ENCODE data around the gene NCF2.
"Not testable (repeated sequence)": the region's sequence is repeated elsewhere in the genome, so short reads cannot be mapped to it uniquely, and the experiment has no call there.

The NCF2 gene

GRCh38 chr1:183630748-183631147 is 40.5 kb upstream of the NCF2 start:
- Histone ChIP-seq H3K9me3 (ENCODE audit: low read length) (no peaks in the 10 kb centered on the region), H3K27me3 (ENCODE audit: control insufficient read depth in 1 of 2, insufficient read depth in 2 of 2, low read length in 2 of 2) (no peaks in the 10 kb centered on the region), H3K4me3 (ENCODE audit: low read depth in 1 of 2, low read length in 2 of 2) (no peak overlapping the region), H3K27ac (ENCODE audit: low read depth, low read length) (no peak overlapping the region), H3K9ac (ENCODE audit: low read length) (no peak overlapping the region), H3K36me3 (ENCODE audit: insufficient read depth, low read length) (peaks cover 43% of the 10 kb centered on the region), H3K4me1 (ENCODE audit: insufficient read depth, low read length) (peaks cover 57% of the 10 kb centered on the region)

- Histone ChIP-seq H3K36me3 (ENCODE audit: insufficient read depth, low read length) (peaks cover 55% of the 10 kb centered on the region), H3K27me3 (ENCODE audit: control insufficient read depth in 1 of 2, insufficient read depth in 2 of 2, low read length in 2 of 2) (no peaks in the 10 kb centered on the region), H3K9me3 (ENCODE audit: low read length) (no peaks in the 10 kb centered on the region), H3K27ac (ENCODE audit: low read depth, low read length) (no peak overlapping the region), H3K4me1 (ENCODE audit: insufficient read depth, low read length) (peaks cover 68% of the 10 kb centered on the region), H3K4me3 (ENCODE audit: low read depth in 1 of 2, low read length in 2 of 2) (no peak overlapping the region), H3K9ac (ENCODE audit: low read length) (no peak overlapping the region)
Measured at GRCh38 chr1:183628537-183628936, 38.3 kb upstream of the NCF2 start.

DNA sequence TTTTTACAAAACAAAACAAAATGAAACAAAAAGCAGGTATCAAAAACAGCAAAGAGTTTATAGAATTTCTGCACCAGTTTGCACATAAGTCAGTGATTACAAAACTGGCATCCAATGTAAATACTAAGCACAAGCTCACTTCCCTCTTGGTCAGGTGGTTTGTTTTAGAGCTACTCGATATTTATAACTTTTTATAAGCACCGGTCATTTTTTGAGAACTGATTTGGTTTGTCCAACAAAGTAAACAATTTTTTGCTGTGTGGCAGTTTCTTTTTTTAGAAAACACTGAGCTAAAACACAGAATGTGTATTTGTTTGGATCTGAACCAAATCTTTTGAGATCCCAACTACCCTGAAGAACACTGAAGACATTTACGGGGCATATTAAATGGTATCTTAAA is 36.0 kb upstream of the NCF2 start:
- H3K27ac ChIP-seq (ENCODE audit: low read depth, low read length); H3K4me3 ChIP-seq (ENCODE audit: low read depth in 1 of 2, low read length in 2 of 2); H3K9me3 ChIP-seq (ENCODE audit: low read length); H3K27me3 ChIP-seq (ENCODE audit: control insufficient read depth in 1 of 2, insufficient read depth in 2 of 2, low read length in 2 of 2); H3K9ac ChIP-seq (ENCODE audit: low read length): not testable (repeated sequence)
- Histone ChIP-seq H3K4me1 (ENCODE audit: insufficient read depth, low read length) (peaks cover 63% of the 10 kb centered on the region), H3K36me3 (ENCODE audit: insufficient read depth, low read length) (peaks cover 52% of the 10 kb centered on the region)

DNA sequence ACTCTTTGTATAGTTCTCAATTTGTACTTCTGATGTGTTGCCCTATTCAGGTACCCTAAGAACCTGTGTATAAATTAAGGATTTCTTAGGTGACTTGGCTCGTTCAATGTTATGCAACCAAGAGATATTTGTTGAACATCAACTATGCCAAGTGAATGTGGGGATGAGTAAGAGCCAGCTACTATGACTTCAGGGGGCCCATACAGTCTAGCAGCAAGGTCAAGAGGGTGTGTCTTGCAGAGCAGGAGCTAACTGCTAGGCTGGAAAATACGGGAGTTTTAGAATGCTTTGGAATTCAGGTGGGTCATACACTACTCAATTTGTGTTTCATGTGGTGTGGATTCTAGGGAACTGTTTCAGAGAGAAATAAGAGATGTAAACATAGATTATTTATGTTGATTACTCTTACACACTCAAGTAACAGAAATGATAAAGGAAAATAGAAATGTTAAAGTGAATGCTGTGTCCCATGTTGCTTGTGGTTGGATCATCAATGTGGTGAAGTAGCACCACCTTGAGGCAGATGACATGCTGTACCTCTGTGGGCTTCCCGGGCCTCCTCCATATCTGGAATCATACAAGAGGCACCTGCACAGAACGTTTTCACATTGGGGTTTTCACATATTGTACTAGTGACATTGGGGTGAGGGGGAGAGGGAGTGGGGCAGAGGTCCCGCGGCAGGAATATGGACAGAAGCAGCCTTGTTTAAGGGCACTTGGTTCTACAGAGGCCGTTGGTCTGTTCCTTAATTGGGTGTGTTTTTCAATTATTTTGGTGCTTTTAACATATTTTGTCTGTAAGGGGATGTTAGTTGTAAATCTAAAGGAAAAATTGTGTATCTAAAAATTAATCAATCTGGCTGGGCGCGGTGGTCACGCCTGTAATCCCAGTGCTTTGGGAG is 32.9 kb upstream of the NCF2 start:
- H3K27me3 ChIP-seq (ENCODE audit: control insufficient read depth in 1 of 2, insufficient read depth in 2 of 2, low read length in 2 of 2) = no peaks in the 10 kb centered on the region
- H3K4me1 ChIP-seq (ENCODE audit: insufficient read depth, low read length) = peaks cover 37% of the 10 kb centered on the region
- no peak overlapping the region for H3K9ac ChIP-seq (ENCODE audit: low read length)
- no peaks in the 10 kb centered on the region for H3K9me3 ChIP-seq (ENCODE audit: low read length)
- no peak overlapping the region for H3K4me3 ChIP-seq (ENCODE audit: low read depth in 1 of 2, low read length in 2 of 2)
- H3K27ac ChIP-seq (ENCODE audit: low read depth, low read length) = no peak overlapping the region
- H3K36me3 ChIP-seq (ENCODE audit: insufficient read depth, low read length) = peaks cover 26% of the 10 kb centered on the region

- peaks cover 20% of the 10 kb centered on the region for H3K36me3 ChIP-seq (ENCODE audit: insufficient read depth, low read length)
- no peaks in the 10 kb centered on the region for H3K27me3 ChIP-seq (ENCODE audit: control insufficient read depth in 1 of 2, insufficient read depth in 2 of 2, low read length in 2 of 2)
- no peaks in the 10 kb centered on the region for H3K9me3 ChIP-seq (ENCODE audit: low read length)
- no peak overlapping the region for H3K4me3 ChIP-seq (ENCODE audit: low read depth in 1 of 2, low read length in 2 of 2)
- no peak overlapping the region for H3K9ac ChIP-seq (ENCODE audit: low read length)
- peaks cover 29% of the 10 kb centered on the region for H3K4me1 ChIP-seq (ENCODE audit: insufficient read depth, low read length)
- H3K27ac ChIP-seq (ENCODE audit: low read depth, low read length) = no peak overlapping the region
Measured at GRCh38 chr1:183622013-183622412, 31.8 kb upstream of the NCF2 start.

- Histone ChIP-seq H3K4me3 (ENCODE audit: low read depth in 1 of 2, low read length in 2 of 2) (no peak overlapping the region), H3K9ac (ENCODE audit: low read length) (no peak overlapping the region), H3K27ac (ENCODE audit: low read depth, low read length) (no peak overlapping the region), H3K27me3 (ENCODE audit: control insufficient read depth in 1 of 2, insufficient read depth in 2 of 2, low read length in 2 of 2) (no peaks in the 10 kb centered on the region), H3K36me3 (ENCODE audit: insufficient read depth, low read length) (peaks cover 13% of the 10 kb centered on the region), H3K4me1 (ENCODE audit: insufficient read depth, low read length) (peaks cover 17% of the 10 kb centered on the region), H3K9me3 (ENCODE audit: low read length) (no peaks in the 10 kb centered on the region)
Measured at GRCh38 chr1:183620311-183620710, 30.1 kb upstream of the NCF2 start.

DNA sequence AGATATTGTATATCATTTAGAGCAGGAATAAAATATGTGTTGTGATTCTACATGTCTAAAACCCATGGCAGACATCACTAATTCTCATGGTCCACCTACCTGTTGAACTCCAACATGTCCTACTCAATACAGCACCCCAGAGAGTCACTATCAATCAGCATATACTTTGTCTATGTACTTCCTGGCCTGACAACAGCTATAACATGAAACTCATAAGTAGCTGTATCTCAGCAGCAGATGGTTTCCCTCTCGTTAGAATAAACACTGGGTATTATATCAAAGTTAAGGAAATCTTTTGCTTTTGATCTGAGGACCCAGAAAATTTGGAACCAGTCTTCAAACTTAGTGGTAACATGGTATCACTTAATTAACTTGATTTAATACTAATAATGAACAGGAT is 29.5 kb upstream of the NCF2 start:
- Histone ChIP-seq H3K9me3 (ENCODE audit: low read length) (no peaks in the 10 kb centered on the region), H3K4me1 (ENCODE audit: insufficient read depth, low read length) (peaks cover 13% of the 10 kb centered on the region), H3K9ac (ENCODE audit: low read length) (no peak overlapping the region), H3K4me3 (ENCODE audit: low read depth in 1 of 2, low read length in 2 of 2) (no peak overlapping the region), H3K27me3 (ENCODE audit: control insufficient read depth in 1 of 2, insufficient read depth in 2 of 2, low read length in 2 of 2) (no peaks in the 10 kb centered on the region), H3K27ac (ENCODE audit: low read depth, low read length) (no peak overlapping the region), H3K36me3 (ENCODE audit: insufficient read depth, low read length) (peaks cover 8% of the 10 kb centered on the region)

GRCh38 chr1:183618202-183618601 is 27.9 kb upstream of the NCF2 start:
- H3K27ac ChIP-seq (ENCODE audit: low read depth, low read length); H3K36me3 ChIP-seq (ENCODE audit: insufficient read depth, low read length); H3K9ac ChIP-seq (ENCODE audit: low read length); H3K9me3 ChIP-seq (ENCODE audit: low read length); H3K27me3 ChIP-seq (ENCODE audit: control insufficient read depth in 1 of 2, insufficient read depth in 2 of 2, low read length in 2 of 2); H3K4me1 ChIP-seq (ENCODE audit: insufficient read depth, low read length); H3K4me3 ChIP-seq (ENCODE audit: low read depth in 1 of 2, low read length in 2 of 2): not testable (repeated sequence)

DNA sequence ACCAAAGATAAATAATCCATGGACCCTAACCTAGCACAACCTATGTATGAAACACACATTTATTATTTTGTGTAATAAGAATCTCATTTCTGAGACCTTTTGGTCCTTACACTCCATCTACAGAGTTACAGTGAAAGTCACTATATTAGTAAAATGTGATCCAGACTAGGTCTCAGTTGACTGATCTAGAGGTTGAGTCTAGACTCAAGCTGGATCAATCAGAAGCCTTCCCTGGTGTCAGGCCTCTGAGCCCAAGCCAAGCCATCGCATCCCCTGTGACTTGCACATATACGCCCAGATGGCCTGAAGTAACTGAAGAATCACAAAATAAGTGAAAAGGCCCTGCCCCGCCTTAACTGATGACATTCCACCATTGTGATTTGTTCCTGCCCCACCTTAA is 22.7 kb upstream of the NCF2 start:
- not testable (repeated sequence) for H3K4me3 ChIP-seq (ENCODE audit: low read depth in 1 of 2, low read length in 2 of 2); H3K27ac ChIP-seq (ENCODE audit: low read depth, low read length); H3K36me3 ChIP-seq (ENCODE audit: insufficient read depth, low read length); H3K9ac ChIP-seq (ENCODE audit: low read length); H3K9me3 ChIP-seq (ENCODE audit: low read length); H3K27me3 ChIP-seq (ENCODE audit: control insufficient read depth in 1 of 2, insufficient read depth in 2 of 2, low read length in 2 of 2)
- peaks cover 22% of the 10 kb centered on the region for H3K4me1 ChIP-seq (ENCODE audit: insufficient read depth, low read length)

DNA sequence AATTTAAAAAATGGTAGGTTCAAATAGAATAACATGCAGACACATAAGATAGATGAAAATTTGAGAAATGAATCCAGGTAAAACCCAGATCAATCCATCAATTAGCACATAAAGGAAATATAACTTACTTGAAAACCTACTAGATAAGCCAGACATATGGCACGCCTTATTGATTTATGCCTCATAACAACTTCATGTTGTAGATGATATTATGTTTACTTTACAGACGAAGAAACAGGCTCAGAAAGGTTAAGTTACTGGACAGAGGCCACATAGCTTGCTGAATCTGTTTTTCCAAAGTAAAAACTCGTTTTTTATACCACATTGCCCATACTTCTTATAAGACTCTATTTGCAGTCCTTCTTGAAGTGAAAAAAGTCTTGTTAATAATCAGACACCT is 22.1 kb upstream of the NCF2 start:
- Histone ChIP-seq H3K27me3 (ENCODE audit: control insufficient read depth in 1 of 2, insufficient read depth in 2 of 2, low read length in 2 of 2) (no peaks in the 10 kb centered on the region), H3K4me1 (ENCODE audit: insufficient read depth, low read length) (peaks cover 22% of the 10 kb centered on the region), H3K9ac (ENCODE audit: low read length) (no peak overlapping the region), H3K9me3 (ENCODE audit: low read length) (no peaks in the 10 kb centered on the region), H3K27ac (ENCODE audit: low read depth, low read length) (no peak overlapping the region), H3K36me3 (ENCODE audit: insufficient read depth, low read length) (no peaks in the 10 kb centered on the region), H3K4me3 (ENCODE audit: low read depth in 1 of 2, low read length in 2 of 2) (no peak overlapping the region)

- H3K27me3 ChIP-seq (ENCODE audit: control insufficient read depth in 1 of 2, insufficient read depth in 2 of 2, low read length in 2 of 2) = no peaks in the 10 kb centered on the region
- no peak overlapping the region for H3K27ac ChIP-seq (ENCODE audit: low read depth, low read length)
- H3K9ac ChIP-seq (ENCODE audit: low read length) = no peak overlapping the region
- no peaks in the 10 kb centered on the region for H3K9me3 ChIP-seq (ENCODE audit: low read length)
- no peak overlapping the region for H3K4me3 ChIP-seq (ENCODE audit: low read depth in 1 of 2, low read length in 2 of 2)
- H3K4me1 ChIP-seq (ENCODE audit: insufficient read depth, low read length) = peaks cover 22% of the 10 kb centered on the region
- no peaks in the 10 kb centered on the region for H3K36me3 ChIP-seq (ENCODE audit: insufficient read depth, low read length)
Measured at GRCh38 chr1:183611021-183611420, 20.8 kb upstream of the NCF2 start.
